ENCODE results near the gene DCHS2.

- TF ChIP-seq CTCF (IDR thresholded peaks at IDR 0.05) (no peak), POLR2A (IDR thresholded peaks at IDR 0.05) (no peak)
These were observed 178.5 kb downstream of the DCHS2 start for GRCh38 chr4:154313004-154313585.

All from esophagus squamous epithelium (tissue), 4 donors.